ENCODE data around the gene CUBN.

GRCh38 chr10:17119845-17120244 is 9.8 kb downstream of the CUBN start:
- TF ChIP-seq POLR2AphosphoS5 (IDR thresholded peaks at IDR 0.05; ENCODE audit: borderline replicate concordance, low read depth, low read length): no peak
- no peak for TF ChIP-seq EZH2 (IDR thresholded peaks at IDR 0.05)
- TF ChIP-seq FOXP2 (optimal IDR thresholded peaks at IDR 0.05; ENCODE audit: control extremely low read depth, extremely low read length, insufficient read depth): no peak

All from SK-N-MC (cell line).